Kidney tubule cell (primary cell): ENCODE results near the gene INSM2.
A peak's percentile ranks its signal among the peaks of the same experiment; 100 is the strongest.

ENCODE experiments used
- DNase-seq: peaks from one replicate; pipeline ENCODE4 v3.0.0-alpha.2; 2018; ENCODE audit warnings: low spot score

Gene INSM2

DNA sequence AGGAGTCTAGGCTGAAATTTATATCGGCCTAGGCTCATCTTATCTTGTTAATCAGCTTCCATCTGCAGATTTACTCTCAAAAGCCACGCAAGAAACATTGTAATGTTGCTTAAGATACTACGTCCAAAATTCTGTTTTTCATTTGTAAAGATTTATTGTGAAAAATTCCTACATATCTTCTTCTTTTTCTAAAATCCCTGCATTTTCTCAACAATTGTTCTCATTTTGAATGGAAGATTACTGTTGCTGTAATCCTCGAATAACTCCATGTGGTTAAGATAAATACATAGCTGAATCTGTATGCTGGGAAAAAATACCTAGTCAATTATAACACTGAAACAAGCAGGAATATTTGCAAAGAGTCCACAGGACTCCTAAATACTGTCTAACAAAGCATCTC is 15.6 kb downstream of the INSM2 start:
- no peak for DNase-seq

DNA sequence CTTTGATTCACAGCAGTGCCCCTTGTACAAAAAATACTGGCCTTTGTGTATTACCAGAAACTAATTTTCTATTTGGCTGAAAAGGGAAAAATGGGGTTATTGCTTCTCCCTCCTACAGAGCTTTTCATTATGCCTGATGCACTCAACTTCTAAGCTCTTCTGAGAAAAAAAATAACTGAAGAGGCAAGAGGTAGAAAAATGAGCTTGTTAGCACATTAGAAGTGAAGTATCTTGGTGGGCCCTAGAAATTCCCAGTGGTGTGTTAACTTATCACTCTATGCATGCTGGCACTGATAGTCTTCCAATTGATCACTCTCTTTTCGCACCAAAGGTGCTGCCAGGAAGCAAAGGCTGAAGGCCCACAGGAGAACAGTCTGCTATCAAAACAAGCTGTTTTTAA is 17.1 kb downstream of the INSM2 start:
- no peak for DNase-seq

DNA sequence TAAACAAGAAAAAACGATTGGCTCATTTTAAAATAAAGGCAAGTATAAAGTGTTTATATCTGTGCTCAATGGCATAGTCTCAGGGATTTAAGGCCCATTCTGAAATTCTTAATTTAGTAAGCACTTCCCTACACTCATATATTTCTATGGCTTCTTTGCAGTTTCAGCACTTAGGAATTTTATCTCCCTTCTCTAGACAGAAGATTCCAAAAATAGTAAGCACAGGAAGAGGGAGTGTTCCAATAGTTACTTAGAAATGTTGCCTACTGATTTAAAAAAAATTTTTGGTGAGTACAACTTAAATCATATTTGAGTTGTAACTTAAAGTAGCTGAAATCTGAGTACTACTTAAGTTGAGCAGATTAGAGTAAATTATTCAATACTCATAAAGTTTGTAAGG is 19.8 kb downstream of the INSM2 start:
- DNase-seq = peak; percentile 2

DNA sequence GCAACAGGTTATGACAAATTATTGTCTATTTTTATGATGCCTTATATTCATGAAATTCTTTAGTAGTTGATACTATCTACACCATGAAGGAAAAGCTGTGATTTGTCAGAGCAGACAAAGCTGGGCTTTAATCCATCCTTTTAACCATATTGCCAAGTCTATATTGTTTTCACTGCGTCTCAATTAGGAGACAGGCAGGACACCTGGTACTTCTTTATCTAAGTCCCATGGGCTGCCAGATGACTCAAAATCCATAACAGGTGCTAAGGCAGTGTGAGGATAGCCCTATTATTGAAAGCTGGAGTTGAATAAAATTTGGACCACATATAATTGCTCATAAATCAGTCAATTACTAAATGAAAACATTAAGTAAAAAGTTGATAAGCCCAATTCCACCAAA is 22.6 kb downstream of the INSM2 start:
- DNase-seq = no peak

DNA sequence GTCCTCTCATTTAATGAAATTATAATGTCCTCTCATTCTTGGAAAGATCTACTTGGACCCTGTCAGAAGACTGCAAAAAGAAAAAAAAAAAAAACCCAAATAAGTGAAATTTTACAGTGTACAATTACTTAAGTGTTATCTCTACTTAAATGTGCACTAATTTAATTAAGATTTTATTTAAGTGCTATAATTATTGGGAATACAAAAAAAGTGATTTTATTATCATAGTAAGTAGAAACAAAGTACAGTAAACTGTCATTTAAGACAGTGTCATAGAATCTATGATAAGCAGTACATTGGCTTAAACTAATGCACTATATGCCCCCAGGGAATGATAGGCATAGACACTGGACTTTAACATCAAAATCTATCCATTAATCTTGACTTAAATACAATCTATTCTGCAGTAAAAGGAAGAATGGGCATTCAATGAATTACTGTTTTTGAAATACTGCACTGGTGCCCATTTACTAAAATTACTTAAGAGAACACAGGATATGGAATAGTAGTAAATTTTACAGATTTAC is 23.3 kb downstream of the INSM2 start:
- no peak for DNase-seq

DNA sequence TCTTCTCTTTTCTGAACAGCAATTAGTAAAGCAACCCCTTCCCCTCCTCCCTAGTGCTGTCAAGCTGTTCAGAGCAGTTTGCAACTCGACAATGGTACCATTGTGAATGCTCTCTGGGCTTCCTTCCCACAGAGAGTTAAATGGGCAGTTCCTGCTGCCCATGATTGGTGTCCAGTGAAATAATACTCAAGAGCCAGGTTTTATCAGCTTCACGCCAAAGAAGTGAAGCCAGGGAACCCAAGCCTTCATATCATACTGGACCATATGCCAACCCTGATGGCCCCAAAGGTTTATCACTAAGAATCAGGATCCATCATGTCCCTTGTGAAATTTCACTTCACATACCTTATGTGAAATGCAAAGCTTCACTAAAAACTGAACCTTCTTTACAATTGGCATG is 24.7 kb downstream of the INSM2 start:
- DNase-seq = no peak

DNA sequence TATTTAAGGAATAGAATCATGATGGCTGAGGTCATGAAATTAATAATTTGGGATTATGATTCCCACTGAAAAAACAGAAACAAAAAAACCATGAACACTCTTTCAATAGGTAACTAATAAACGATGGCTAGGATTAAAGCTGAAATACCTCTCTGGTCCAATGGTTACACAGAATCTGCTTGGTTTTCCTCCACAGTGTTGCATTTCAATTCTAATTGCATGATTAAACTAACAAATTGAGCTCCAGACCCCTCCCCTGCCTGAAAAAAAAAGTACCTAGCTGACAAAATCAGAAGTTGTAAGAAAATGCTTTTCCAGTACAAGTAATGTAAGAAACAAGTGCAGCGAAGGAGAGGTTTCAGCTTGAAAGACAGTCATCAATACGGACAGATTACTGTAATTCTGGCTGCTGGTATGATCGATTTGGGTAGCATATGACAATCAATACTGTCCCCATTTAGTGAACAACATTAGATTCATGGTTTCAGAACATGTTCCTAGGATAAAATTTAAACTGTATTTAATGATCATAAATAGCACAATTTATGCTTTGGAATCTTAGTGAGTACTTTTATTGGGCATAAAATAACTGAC is 32.0 kb downstream of the INSM2 start:
- peak; percentile 23 for DNase-seq

DNA sequence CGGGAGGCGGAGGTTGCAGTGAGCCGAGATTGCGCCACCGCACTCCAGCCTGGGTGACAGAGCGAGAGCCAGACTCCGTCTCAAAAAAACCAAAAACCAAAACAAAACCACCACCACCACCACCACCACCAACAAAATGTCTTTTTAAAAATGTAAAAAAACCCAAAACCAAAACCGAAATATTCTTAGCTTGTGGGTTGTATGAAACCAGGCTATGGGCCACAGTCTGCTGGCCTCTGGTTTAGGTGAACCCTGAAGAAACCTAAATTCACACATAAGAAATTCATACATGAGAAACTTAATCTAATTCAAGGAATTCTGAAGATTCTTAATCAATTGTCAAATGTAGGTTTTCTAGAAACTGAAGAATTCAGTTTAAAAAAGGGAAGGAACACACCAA is 37.6 kb downstream of the INSM2 start:
- DNase-seq = no peak

DNA sequence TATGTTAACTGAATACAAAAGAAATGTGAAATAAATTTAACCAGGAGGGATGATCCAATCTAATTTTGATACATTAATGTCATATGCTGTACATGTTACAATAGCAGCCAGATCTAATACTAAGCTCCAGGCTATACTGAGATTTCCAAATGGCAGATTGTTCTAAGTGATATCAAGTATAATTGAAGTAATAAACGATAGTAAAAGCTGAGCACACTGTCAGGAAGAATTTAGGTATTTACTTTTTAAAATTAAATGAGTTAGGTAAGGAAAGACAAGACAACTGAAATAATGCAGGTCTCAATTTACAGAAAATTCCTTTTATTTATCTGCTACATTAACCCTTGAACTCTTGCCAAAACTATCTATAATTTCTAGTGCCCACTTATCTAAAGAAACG is 39.9 kb downstream of the INSM2 start:
- no peak for DNase-seq

DNA sequence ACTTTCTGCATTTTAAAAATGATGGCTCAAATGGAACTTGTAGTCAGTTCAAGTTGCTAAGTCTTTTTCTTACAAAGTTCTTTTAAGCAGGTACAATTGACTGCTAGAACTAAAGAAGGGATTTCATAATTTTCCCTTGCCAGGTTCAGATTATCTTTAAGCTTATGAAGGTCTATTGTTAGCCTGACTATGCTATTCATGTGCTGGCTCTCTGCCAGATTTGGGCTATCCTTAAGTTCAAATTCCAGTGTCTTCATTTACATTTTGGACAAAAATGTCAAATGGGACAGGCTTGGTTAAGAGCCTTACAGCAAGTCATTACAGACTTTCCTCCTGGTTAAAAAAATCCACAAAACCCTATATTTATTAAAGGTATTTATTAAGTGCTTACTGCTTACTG is 42.3 kb downstream of the INSM2 start:
- DNase-seq = no peak

DNA sequence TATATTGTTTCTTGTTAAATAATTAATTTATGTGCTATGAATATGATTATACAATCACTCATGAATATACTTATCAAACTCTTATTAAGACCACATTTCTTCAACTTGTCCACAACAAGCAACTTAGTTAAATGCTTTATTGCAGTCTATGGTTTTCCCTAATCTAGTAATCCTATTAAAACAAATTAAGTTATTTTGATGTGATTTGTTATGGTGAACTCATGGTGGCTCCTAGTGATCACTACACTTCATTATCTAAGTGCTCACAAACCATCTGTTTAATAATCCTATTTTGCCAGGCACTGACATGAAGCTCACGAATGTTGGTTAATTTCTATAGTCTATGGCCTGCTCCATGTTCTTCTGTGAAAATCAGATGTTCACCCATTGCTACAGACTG is 42.9 kb downstream of the INSM2 start:
- DNase-seq = no peak

DNA sequence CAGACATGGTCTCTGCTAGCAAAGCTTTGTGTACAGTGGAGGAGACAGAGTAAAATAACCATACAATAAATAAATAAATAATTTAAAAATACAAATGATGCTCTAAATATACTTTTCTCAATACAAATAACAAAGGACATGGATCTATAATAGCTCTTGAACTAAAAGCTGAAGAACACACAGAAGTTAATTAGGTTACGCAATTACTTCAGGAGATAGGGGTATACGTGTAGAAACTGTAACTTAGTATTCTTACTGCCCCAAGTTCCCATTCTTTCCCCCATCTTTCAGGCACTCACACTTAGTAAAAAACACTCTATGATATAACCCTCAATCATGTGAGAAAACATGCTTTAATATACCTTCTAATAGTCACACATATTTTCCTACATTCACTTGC is 44.2 kb downstream of the INSM2 start:
- no peak for DNase-seq

DNA sequence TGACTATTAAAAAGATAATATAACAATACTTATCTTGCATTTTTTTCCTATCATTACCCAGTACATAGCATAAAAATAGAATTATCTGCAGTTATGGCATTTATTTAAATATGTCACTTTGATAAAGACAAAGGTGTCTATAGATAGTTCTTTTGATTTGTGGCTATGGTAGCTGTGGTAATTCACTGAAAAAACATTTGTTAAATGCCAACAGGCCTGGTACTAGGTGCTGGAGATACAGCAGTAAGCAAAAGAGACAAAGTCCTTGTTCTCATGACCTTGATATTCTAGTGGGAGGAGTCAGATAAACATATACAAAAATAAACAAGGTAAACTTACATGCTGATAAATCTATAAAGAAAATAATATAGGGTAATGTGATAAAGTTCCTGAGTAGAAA is 44.7 kb downstream of the INSM2 start:
- DNase-seq = no peak
